Medulla oblongata (tissue), 1 donor: ENCODE data around the gene PSMB5.

Experiments used
- DNase-seq: peaks from one replicate; pipeline ENCODE4 v3.0.0-alpha.2; 2015; ENCODE audit errors: extremely low spot score

Gene PSMB5

DNA sequence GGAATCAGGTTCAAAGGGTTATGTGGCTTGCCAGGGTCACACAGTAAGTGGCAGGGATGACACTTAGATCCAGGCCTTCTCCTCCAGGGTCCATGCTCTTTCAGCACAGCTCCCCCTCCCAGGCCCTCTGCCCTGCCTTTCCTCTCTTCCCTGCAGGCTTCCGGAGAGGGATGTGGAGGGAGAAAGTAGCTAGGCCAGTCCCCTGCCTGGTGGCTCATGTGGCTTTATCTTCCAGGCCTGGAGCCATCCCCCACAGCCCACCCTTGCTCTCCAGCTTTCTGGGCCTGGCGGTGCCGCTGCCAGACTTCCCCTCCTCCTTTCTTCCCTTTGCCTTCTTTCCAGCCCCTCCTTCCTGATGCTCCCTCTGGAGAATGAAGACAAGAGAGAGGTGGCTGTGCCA, 9.1 kb upstream of the PSMB5 start:
- DNase-seq, result no peak

DNA sequence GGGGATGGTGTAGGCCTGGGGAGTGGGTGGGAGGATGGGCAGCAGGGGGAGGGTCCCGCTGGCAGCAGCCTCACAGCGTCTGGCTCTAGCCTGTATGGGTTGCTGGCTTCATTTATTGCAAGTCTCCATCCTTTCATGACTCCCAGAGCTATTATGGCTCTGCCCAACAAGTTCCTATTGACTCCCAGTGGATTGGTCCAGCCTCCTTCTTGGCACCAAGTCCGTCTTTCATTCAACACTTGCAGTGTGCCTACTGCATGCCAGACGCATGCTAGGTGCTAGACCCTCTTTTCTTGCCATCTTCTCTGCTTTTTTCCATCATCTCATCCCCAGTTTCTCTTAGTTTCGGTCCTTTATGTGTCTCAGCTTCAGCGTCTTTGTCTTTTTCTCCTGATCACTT, 8.4 kb upstream of the PSMB5 start:
- no peak for DNase-seq

DNA sequence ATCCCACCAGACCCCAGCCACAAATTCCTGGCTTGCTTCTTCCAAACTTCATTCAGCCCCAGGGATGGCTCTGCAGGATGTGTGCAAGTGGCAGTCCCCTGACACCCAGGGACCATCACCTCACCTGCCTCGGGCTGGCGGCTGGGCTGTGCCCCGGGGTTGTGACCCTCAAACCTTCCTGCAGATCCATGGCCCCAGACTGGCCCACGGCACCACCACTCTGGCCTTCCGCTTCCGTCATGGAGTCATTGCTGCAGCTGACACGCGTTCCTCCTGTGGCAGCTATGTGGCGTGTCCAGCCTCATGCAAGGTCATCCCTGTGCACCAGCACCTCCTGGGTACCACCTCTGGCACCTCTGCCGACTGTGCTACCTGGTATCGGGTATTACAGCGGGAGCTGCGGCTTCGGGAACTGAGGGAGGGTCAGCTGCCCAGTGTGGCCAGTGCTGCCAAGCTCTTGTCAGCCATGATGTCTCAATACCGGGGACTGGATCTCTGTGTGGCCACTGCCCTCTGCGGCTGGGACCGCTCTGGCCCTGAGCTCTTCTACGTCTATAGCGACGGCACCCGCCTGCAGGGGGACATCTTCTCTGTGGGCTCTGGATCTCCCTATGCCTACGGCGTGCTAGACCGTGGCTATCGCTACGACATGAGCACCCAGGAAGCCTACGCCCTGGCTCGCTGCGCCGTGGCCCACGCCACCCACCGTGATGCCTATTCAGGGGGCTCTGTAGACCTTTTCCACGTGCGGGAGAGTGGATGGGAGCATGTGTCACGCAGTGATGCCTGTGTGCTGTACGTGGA, 7.7 kb upstream of the PSMB5 start, which contains the start of gene PSMB11:
Gene PSMB11 (plus strand): TSS at position 51 of the 804 bp plus-strand sequence. CDS start 14 bp downstream, at position 65.
- no peak for DNase-seq

DNA sequence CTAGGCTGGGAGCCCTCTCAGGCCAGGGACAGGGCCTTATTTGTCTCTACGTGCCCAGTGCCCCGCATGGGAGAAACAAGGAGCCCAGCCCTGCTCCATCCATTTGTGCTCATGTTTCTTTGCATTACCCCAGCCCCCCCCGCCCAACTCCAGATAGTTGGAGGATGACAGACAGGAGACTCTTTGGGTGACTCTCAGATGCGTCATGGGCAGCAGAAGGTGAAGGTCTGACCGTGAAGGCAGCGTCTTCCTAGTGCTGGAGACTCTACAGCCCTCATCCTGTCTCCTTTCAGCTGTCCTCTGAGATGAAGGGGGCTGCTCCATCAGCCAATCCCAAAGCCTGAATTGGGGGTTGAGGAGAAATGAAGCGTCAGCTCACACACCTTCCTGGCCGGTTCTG, 7.0 kb upstream of the PSMB5 start:
- DNase-seq, result no peak

DNA sequence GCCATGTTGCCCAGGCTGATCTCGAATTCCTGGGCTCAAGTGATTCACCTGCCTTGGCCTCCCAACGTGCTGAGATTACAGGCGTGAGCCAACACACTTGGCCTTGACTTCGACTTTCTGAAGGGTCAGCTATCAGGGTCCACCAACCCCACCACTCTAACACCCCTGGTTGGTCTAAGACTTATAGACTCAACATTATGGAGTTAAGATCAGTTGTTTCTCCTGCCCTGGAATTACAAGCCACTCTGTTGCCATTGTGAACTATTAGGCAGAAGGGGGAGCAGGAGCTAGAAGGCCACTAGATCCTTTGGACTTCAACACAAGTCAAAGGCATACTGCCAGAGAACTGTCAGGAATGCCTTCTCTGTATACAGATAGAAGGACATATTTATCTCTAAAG, 5.4 kb upstream of the PSMB5 start:
- DNase-seq, result no peak

DNA sequence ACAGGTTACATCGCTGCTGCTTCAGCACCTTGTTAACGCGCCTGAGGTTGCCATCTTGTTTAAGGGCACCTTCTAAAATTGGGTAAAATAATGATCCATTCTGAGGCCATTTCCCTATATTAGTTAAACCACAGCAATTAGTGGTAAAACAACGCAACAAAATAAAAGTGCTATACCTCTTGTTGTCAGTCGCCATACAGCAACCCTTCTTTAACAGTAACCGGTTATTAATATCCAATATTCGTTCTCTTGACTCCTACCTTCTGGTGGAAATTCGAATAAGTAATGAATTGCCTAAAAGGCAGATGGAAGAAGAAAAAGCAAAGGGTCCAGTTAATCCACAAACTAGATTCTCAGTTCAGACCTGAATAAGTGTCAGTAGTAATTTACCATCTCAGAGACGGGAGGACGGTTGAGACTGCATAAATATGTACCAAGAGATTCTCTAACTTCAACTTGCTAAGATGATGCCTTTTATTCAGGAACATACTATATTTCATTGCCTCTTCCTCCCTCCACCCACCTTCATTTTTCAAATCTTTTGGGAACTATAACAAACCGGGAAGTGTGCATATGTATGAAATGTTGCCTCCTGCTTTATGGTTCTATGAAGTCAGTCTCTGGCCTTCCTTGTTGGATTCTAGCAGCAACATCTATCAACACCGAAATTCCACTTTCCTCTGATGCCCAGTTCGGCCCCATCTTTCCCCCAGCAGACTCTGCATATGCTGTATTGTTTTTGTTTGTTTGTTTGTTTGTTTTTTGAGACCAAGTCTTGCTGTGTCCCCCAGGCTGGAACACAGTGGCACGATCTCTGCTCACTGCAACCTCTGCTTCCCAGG, 824 bp upstream of the PSMB5 start:
- DNase-seq, result peak; percentile 40

DNA sequence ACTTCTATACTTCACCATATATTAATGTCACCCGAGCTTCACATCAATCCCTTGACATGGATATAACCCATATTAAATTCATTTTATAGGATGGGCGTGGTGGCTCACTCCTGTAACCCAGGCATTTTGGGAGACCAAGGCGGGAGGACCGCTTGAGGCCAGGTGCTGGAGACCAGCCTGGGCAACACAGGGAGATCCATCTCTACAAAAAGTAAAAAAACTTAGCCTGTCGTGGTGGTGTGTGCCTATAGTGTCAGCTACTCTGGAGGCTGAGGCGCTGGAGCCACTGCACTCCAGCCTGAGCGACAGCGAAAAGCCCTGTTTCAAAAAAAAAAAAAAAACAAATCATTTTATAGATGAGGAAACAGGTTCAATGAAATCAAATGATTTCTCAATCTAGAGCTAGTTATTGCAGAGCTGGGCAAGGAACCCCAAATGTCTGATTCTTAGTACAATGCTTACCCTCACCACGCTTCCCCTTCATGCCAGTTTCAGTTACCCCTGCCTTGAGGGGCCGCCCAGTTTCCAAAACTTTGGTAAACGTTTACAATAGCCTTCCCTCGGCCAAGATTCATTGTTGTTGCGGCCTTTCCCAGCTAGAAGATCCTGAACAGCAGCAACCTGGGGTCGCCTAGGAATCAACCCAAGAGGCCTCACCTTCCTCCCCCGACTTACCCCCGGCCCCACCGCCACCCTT, 751 bp downstream of the PSMB5 start:
- DNase-seq, result no peak

DNA sequence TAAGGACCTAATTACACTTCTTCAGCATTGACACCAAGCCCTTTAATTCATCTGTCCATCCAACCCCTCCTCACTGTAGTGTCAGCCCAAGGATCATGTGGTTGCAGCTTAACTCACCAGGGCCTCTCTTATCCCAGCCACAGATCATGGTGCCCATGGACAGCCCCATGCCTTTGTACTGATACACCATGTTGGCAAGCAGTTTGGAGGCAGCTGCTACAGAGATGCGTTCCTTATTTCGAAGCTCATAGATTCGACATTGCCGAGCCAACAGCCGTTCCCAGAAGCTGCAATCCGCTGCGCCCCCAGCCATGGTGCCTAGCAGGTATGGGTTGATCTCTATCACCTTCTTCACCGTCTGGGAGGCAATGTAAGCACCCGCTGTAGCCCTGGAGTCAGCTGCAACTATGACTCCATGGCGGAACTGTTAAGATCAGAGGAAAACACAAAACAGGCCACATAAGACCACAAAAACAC, 1.4 kb downstream of the PSMB5 start:
- no peak for DNase-seq

DNA sequence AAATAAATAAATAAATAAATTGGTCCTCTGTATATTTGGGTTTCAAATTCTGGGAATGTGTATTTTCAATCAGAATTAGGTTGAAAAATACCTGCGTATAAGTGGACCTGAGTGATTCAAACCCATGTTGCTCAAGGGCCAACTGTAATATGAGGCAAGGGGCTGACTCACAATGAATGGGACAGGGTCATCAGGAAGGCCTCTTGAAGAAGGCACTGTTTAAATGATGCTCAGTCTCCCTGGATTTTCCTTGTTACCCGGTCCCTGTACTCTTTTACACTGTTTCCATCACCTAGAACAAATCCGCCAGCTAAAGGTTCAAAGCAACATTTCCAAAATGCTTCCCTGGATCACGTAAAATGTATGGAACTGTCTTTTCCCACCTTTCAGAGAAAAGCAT, 3.8 kb downstream of the PSMB5 start:
- DNase-seq, result no peak

DNA sequence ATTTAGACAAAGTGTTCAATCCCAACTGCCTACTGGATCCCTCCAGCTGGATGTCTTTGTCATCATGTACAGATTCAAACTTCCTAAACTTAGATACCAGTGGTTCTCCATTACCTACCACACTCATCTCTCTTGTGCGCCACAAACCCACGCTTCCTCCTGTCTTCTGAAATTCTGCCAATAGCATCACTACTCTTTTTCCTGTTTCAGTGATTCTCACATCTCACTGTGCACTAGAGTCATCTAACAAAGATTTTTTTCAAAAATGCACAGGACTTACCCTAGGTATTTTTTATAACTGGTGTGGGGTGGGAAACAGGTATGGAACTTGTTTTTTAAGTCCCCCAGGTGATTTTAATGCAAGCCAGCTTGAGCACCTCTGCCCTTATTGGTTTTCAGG, 5.9 kb downstream of the PSMB5 start:
- DNase-seq, result no peak

DNA sequence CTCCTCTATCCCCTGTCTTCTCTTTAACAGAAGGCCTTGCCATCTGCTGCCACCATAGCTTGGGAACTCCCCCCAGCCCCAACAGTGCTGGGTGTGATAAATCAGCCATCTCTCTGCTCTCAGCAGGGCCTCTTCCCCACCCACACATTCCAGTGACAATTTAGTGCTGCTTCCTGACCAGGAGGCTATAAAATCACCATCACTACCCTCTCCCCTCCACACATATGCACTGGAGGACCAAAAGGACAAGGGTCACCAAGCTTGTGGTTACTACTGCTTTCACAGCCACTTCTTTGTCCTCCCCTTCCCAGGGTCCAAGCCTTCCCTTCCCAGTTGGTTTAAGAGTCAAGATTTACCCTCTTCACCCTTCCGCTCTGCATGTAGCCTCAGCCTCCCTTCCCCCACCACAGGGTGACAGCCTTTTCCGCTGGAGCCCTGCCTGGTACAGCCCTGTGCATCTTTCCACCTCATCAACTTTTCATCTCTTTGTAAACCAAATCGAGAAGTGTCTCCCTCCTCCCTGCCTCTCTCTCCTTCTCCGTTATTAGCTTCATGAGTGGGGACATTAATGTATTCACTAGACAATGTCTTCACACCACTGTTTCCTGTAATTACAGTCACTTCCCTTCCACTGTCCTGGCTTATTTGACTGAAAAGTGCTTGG, 9.4 kb downstream of the PSMB5 start:
- no peak for DNase-seq

DNA sequence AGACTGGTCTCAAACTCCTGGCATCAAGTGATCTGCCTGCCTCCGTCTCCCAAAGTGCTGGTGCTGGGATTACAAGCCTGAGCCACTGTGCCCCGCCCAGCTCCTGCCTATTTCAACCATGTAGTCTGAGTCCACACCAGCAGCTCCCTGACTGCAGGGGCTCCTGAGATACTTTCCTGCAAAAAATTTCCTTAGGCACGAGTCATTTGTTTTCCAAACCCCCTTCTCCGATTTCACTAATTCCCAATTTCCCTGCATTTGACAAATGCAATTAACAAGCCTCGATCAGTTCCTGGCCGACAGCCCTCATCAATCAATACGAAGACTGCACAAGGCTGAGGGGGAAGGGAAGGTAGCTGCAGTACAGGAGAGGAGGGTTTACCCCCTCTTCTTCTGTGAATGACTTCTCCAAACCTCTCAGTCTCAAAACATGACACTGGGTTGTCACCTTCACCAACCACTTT, 10.1 kb downstream of the PSMB5 start:
- DNase-seq, result no peak

DNA sequence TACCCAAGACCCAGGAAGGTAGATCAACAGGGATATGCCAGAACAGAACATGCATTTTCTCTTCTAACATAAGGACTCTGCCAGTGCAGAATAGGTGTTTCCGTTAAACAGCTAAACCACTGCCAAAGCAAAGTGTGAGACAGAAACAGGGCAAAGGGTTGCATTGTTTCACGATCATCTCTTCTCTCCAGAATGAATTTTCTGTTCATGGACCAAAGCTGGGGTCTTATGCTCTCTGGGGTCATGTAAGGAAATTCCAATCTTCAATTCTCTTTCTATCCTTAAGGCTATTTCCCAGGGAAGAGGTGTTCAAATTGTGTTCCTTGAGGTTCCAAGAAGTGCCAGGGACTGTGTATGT, 10.9 kb downstream of the PSMB5 start:
- DNase-seq, result no peak

DNA sequence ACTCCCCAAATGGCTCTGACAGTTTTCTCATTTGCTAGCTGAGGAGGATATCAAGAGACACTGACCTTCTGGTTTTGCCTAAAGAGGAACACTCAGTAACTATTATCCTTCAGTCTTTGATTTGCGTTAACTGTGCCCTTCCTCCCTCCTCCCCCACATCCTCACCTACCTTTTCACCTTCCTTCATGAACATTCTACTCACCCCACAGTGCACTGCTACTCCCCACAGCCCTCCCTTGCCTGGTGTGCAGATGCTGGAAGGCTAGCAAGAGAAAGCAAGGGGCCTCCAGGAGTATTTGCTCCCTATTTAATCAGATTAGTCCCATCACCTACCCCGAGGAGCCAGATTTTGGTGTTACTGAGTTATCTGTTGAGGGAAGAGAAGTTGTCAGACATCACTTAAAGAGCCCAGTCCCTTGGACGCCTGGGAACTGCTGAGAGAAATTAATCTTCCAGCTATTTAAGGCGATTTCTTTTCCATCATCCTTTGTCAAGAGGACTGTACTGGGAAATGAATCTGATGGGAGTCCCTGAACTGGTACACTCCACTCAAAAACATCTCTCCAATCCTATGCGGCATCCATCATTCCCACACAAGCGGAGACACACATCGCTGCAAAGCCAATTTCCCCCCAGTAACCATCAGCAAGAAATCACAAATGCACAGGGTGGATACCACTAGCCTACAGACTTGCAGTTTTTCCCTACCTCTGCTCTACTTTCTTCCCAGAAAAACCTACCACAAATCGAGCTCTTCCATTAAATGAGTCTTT, 11.5 kb downstream of the PSMB5 start:
- DNase-seq, result no peak

DNA sequence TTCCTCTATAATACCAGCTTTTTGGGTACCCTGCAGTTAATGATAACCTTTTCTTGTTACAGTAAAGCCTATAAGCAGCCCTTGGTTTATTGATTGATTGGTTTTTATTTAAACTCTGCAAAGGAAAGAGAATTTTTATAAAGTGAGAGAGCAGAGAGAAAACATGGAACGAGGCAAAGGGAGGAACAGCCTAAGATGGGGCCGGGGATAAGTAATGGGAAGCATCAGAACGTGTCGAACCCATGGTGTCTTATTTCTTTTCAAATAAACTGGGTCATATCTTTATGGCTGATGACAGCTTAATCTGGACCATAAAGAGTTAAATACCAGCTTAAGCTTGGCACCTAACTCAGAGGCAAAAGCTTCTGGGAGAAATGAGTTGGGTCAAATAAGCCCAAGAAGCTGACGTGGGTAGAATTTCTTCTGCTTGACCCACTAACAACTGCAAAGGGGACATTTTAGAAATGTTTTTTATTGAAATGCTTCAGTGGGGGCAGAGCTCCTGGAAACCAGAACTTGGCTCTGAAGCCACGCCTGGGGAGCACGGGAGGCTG, 12.7 kb downstream of the PSMB5 start:
- DNase-seq, result no peak

DNA sequence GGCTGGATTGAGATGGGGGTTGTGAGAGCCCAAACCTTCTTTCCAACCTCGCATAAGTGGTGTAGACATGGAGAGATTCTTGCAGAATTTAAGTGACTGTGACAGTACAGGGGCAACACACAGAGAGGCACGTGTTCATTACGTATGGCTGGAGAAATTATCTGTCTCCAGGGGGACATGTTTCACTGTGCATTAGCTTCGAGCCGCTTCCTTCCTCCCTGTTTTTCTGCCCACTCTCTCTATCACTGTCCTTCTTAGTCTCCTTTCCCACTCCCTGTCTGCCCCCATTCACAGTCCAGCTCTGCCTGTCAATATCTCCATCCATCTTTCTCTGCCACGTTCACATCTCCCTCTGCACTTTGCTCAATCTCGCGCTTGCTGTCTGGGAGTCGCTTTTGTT, 13.3 kb downstream of the PSMB5 start:
- no peak for DNase-seq

DNA sequence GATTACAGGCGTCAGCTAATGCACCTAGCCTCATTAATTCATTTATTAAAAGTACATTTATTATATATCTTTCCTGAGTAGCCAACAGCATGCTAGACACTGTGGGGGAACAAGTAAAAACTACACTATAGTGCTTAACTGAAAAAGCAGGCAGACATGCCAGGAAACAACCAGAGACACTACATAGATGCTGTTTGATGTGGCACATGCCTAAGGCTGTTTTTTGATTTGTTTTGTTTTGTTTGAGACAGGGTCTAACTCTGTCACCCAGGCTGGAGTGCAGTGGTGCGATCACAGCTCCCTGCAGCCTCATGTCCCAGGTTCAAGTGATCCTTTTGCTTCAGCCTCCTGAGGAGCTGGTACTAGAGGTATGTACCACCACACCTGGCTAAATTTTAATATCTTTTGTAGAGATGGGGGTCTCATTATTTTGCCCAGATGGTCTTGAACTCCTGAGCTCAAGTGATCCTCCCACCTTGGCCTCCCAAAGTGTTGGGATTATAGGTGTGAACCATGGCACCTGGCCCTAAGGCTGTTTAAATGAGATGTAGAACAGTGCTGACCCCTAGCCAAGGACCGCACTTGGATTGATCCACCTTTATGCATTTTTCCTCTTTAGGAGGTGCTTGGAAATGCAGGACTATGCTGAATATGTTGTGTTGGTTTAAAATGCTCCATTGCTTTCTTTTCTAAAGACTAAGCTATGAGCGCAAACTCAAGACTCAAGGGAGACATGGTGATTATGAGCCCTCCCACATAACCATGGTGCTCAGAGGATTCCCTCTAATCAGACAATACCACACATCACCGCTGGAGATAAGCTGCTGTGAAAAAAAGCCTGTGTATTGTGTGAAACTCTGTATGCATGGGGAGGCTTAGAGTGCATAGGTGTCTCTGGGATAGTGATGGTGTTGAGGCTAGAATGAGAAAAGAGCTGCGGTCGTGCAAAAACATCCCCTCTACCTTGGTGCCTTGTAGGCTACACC, 14.3 kb downstream of the PSMB5 start:
- DNase-seq, result no peak

DNA sequence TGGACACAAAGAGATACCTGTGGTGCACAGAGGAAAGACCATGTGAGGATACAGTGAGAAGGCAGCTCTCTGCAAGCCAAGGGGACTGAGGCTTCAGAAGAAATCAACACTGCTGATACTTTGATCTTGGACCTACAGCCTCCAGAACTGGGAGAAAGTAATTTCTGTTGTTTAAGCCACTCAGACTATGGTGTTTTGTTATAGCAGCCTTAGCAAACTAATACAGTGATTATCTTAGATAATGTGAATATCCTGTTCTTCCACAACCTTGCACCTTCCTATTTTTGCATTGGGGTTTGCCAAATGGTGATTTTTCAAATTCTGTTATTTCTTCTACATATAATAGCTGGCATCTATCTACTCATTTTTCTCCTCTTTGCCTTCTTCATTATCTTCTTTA, 16.6 kb downstream of the PSMB5 start:
- DNase-seq, result no peak

DNA sequence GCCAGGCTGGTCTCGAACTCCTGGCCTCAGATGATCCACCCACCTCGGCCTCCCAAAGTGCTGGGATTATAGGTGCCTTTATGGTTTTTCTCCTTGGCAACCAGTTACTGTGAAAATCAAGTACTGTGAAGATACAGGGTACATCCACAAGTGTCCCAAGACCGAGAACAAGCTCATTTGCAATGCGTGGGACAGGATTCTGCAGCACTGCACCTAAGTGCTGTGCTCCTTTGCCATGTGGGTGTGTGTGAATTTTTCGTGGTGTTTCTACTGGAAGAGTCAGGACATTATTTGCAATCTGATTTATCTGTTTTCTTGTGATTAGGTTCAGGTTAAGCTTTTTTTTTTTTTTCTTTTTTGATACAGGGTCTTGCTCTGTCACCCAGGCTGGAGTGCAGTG, 17.6 kb downstream of the PSMB5 start:
- no peak for DNase-seq
